DMS 273 treated with DMSO at 0.1 percent for 48 hours (cell line): Measurements from ENCODE around the gene GIT2.

ENCODE experiments used
- DNase-seq: peaks from one replicate; lab custom pipeline; 2025; lab: John Stamatoyannopoulos, UW

The GIT2 gene

DNA sequence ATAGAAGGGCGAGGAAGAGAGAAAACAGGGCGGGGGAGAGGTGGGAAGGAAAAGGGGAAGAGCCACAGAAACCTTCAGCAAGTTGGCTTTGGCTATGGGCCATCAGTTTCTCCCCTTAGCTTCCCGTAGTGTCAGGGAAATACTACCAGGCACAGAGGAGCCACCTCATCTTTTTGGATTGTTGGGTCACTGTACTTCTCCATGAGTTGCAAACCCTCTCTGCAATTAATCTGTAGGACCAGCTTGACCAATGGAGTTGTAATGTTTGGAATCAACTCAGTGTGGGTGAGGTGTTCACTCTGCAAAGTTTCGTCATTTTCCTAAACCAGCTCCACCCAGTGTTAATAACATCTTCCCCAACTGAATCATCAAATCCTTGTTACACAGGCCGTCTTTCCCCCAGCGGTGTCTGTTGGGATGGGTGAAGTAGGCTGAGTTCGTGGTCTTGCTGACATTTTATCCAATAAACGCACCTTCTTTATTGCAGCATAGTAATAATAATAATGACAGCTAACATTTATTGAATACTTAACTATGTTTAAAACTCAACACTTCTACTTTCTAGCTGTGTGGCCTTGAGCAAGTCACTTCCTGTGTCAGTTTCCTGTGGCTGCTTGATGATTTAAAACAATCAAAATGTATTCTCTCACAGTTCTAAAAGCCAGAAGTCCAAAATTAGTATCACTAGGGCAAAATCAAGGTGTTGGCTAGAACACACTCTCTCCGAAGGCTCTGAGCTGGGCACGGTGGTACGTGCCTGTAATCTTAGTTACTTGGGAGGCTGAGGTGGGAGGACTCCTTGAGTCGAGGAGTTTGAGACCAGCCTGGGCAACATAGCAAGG, 107.8 kb downstream of the GIT2 start:
- DNase-seq = no peak

DNA sequence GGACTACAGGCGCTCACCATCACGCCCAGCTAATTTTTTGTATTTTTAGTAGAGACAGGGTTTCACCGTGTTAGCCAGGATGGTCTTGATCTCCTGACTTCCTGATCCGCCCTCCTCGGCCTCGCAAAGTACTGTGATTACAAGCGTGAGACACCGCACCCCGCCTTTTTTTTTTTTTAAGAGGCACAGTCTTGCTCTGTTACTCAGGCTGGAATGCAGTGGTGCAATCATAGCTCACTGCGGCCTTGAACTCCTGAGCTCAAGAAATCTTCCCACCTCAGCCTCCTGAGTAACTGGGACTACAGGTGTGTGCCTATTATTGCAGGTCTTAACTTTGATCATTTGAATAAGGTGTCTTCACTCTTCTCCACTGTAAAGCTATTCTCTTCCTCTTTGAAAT, 110.6 kb downstream of the GIT2 start:
- no peak for DNase-seq

DNA sequence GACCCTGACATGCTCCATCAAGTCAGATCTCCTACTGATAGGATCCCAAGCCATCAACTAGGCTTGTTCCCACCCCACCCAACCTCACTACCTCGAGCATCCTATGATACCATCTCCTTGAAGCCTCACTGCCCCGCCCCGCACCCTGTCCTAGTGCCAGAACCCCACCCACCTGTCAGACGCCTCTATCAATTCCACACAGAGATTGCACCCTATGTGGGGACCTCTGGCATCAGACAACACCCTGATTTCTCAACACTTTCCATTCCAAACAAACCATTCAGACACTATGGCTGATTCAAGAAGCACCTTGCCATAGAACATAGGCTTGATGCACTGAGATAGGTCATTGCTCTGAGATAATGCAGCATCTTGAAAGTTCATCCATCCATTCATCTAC, 112.7 kb downstream of the GIT2 start:
- DNase-seq = no peak

DNA sequence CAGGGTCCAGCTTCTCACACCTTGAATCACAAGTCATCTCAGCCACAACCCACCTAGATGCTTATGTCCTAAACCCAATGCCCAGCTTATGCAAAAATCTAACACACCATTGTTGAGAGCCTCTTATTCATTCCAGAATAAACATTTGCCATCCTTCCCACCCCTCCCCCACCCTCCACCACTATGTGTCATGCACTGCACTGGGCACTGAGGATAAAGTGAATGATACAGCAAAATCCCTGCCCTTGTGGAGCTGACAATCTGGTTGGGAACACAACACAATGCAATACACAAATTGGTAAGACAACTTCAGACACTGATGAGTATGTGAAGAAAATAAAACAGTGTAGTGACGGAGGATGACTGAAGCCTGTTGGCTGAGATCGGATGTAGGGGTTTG, 114.4 kb downstream of the GIT2 start:
- no peak for DNase-seq

- no peak for DNase-seq
Observed at GRCh38 chr12:109880938-109881337, 115.2 kb downstream of the GIT2 start.

DNA sequence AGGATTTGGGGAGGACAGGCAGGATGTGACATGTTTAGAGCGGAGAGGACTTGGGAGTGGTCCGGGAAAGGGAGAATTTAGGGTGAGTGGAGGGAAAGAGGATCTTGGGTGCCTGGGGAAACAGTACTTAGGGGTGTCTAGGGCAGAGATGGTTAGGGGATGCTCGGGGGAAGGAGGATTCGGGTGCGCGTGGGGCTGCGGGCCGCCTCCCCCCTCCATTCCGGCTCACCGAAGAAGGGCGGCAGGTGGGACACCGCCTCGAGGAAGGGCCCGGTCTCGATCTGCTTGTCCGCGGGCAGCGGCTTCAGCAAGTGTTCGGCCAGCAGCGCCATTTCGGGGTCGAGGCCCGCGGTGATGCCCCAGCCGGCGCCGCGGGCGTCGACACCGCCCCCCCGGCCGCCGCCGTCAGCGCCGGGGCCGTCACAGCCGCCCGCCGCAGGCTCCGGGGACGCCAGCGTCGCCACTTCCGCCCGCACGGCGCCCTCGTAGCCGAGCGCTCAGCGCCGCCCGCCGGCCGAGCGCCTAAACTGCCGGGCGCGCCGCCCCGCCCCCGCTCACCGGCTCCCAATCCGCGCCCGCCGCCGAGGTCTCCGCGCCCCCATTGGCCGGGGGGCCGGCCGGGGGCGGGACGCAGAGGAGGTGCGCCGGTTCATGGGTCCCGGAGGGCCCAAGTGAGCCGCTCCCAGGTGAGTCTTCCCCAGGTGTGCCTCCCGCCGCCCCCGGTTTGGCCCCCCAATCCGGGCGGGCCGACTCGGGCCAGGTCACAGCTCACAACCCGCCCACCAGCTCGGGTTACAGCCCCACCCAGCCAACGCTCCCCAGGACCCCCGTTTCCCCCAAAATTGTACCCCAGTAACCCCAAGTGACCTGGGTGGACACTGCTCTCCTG, 115.9 kb downstream of the GIT2 start, which contains the start of gene GLTP:
Gene GLTP, minus strand, starts transcription at position 499 of the 889 bp plus-strand sequence. Its CDS starts 167 bp downstream, at position 332.
- DNase-seq = no peak
